Small intestine (tissue), 4 donors: Measurements from ENCODE around the gene TWF1. TPM values are rescaled to one million over a fixed set of nuclear protein-coding genes. Genes with fewer than 3 reads are reported as not detected.

ENCODE experiments used
- polyA plus RNA-seq, 4 donors: library from polyadenylated mRNA; stranded (reverse) in 3 of 4; unstranded in 1 of 4; fragments of 200-250 nt in 3 of 4; fragments of 120-200 nt in 1 of 4; gene quantifications; one replicate each; pipeline versions ENCODE4 v1.2.1 to v1.2.3, GENCODE V29; 2013
- donor health status: healthy with polysubstance abuse.
- donor health status: Bipolar disorder and iron deficiency.
- donor health status: healthy.

Gene TWF1
- polyA plus RNA-seq, 4 donors: 81.7 to 142 (median 90.8) TPM

Other genes starting within 250 kb of the TWF1 start
- gene PUS7L, start 47.5 kb downstream of the TWF1 start, polyA plus RNA-seq: 1 to 10 TPM; 1.6 to 8.9 (median 2.8) TPM
- gene IRAK4, start 47.4 kb downstream of the TWF1 start, polyA plus RNA-seq: 10 to 100 TPM; 10.6 to 19.9 (median 16.0) TPM
- 10 to 100 TPM in 3 of 4 donors, 1 to 10 TPM in 1; 6.3 to 14.3 (median 13.8) TPM for gene TMEM117, start 29.8 kb upstream of the TWF1 start, polyA plus RNA-seq